Measurements from ENCODE around the gene PALB2.

Gene PALB2

GRCh38 chr16:23572394-23572793 lies 68.7 kb downstream of the PALB2 start:
- no peak for DNase-seq (ENCODE audit: low read depth in 2 of 2)
- no peak overlapping the region for H3K4me3 ChIP-seq (replicated peaks in 1 of 2; ENCODE audit: low read depth in 2 of 2, low read length in 2 of 2)
- TF ChIP-seq, protein P1, sequence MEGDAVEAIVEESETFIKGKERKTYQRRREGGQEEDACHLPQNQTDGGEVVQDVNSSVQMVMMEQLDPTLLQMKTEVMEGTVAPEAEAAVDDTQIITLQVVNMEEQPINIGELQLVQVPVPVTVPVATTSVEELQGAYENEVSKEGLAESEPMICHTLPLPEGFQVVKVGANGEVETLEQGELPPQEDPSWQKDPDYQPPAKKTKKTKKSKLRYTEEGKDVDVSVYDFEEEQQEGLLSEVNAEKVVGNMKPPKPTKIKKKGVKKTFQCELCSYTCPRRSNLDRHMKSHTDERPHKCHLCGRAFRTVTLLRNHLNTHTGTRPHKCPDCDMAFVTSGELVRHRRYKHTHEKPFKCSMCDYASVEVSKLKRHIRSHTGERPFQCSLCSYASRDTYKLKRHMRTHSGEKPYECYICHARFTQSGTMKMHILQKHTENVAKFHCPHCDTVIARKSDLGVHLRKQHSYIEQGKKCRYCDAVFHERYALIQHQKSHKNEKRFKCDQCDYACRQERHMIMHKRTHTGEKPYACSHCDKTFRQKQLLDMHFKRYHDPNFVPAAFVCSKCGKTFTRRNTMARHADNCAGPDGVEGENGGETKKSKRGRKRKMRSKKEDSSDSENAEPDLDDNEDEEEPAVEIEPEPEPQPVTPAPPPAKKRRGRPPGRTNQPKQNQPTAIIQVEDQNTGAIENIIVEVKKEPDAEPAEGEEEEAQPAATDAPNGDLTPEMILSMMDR (IDR thresholded peaks at IDR 0.05; ENCODE audit: low read depth, low read length) = no peak

GRCh38 chr16:23571895-23572294 lies 69.2 kb downstream of the PALB2 start:
- TF ChIP-seq, protein P1 (IDR thresholded peaks at IDR 0.05; ENCODE audit: low read depth, low read length) = no peak
- no peak for DNase-seq (ENCODE audit: low read depth in 2 of 2)

DNA sequence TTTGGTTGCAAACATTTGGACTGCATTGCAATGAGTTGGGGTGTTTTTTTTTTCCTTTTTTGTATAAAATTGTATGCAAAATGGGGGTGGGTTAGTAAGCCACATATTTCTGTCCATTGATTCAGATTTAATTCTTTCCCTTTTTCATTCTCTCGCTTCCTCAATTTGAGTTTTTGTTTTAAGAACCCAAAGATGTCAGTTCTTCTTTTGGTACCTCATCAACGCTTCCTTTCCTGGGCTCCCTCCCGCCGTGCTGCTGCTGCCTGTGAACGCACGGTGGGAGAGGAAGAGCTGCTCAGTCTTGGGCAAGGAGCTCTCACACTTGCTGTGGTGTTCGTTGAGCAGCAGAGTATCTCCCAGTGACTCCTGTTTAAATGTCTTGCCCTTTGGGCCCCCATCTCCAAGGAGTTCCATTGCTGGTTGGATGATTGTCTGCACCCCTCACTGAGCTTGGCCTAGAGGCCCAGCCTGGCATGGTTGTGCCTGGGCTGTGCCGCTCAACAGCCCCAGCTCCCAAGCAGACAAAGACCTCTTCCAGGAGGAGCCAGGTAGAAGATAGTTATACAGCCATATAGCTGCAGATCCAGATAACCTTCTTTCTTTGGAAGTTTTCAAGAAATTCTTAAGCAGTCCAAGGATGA lies 70.0 kb downstream of the PALB2 start:
- TF ChIP-seq, protein P1 (IDR thresholded peaks at IDR 0.05; ENCODE audit: low read depth, low read length) = no peak
- DNase-seq (ENCODE audit: low read depth in 2 of 2) = no peak
- H3K4me3 ChIP-seq (replicated peaks in 1 of 2; ENCODE audit: low read depth in 2 of 2, low read length in 2 of 2) = no peak overlapping the region

More at GRCh38 chr16:23571895-23572294, 69.2 kb downstream of the PALB2 start:
- no peak overlapping the region for H3K4me3 ChIP-seq (replicated peaks in 1 of 2; ENCODE audit: low read depth in 2 of 2, low read length in 2 of 2)

- no peak for DNase-seq (ENCODE audit: low read depth in 2 of 2)
- TF ChIP-seq, protein P1 (IDR thresholded peaks at IDR 0.05; ENCODE audit: low read depth, low read length) = no peak
- no peak overlapping the region for H3K4me3 ChIP-seq (replicated peaks in 1 of 2; ENCODE audit: low read depth in 2 of 2, low read length in 2 of 2)
Observed at GRCh38 chr16:23567602-23568001, 73.5 kb downstream of the PALB2 start.

- H3K4me3 ChIP-seq (replicated peaks in 1 of 2; ENCODE audit: low read depth in 2 of 2, low read length in 2 of 2) = no peak overlapping the region
- no peak for DNase-seq (ENCODE audit: low read depth in 2 of 2)
- TF ChIP-seq, protein P1 (IDR thresholded peaks at IDR 0.05; ENCODE audit: low read depth, low read length) = no peak
Observed at GRCh38 chr16:23566724-23567123, 74.4 kb downstream of the PALB2 start.

GRCh38 chr16:23564575-23565363 lies 76.3 kb downstream of the PALB2 start:
- TF ChIP-seq, protein P1 (IDR thresholded peaks at IDR 0.05; ENCODE audit: low read depth, low read length) = no peak
- H3K4me3 ChIP-seq (replicated peaks in 1 of 2; ENCODE audit: low read depth in 2 of 2, low read length in 2 of 2) = no peak overlapping the region
- peak in 1 of 2 donors; percentile 13 for DNase-seq (ENCODE audit: low read depth in 2 of 2)

Measured in cardiac fibroblast (primary cell).